K562 (cell line): ENCODE data around the gene E2F2. TPM values are rescaled to one million over a fixed set of nuclear protein-coding genes. Genes with fewer than 3 reads are reported as not detected.

Source experiments
- ARNT ChIP-seq, 2 experiments: fragments of 450-650 bp; IDR thresholded peaks; 2 replicates each; pipeline ENCODE4 v1.6.1; 2016; ENCODE audit warnings: mild to moderate bottlenecking in 1 of 2
- CHD4 ChIP-seq: fragments of 200-600 bp; sonication (generic); IDR thresholded peaks from 3 replicates; pipeline ENCODE4 v1.6.1; 2012; ENCODE audit warnings: low read depth, mild to moderate bottlenecking, mixed read lengths, low read length, inconsistent platforms; ENCODE audit not compliant: insufficient read depth, insufficient replicate concordance, poor library complexity, severe bottlenecking
- ELK3 ChIP-seq: fragments of 450-650 bp; formaldehyde crosslinking; IDR thresholded peaks from 2 replicates; pipeline ENCODE4 v1.4.0; 2020; ENCODE audit warnings: mild to moderate bottlenecking
- FOXO4 ChIP-seq: fragments of 450-650 bp; formaldehyde crosslinking; IDR thresholded peaks from 2 replicates; pipeline ENCODE4 v1.4.0; 2020; ENCODE audit warnings: mild to moderate bottlenecking, moderate library complexity
- FUS ChIP-seq: fragments of 200-400 bp; formaldehyde crosslinking; optimal IDR thresholded peaks from 2 replicates; pipeline ENCODE3; 2017; ENCODE audit warnings: low read depth, low read length
- KLF13 ChIP-seq: fragments of 450-650 bp; IDR thresholded peaks from 2 replicates; pipeline ENCODE4 v1.6.1; 2016; ENCODE audit warnings: missing genetic modification characterization, low read depth, mild to moderate bottlenecking, missing compliant biosample characterization, moderate library complexity, borderline replicate concordance
- LARP7 ChIP-seq: fragments of 450-650 bp; IDR thresholded peaks from 2 replicates; pipeline ENCODE4 v1.6.1; 2016
- NCOR1 ChIP-seq: fragments of 450-650 bp; IDR thresholded peaks from 2 replicates; pipeline ENCODE4 v1.6.1; 2016; ENCODE audit warnings: mild to moderate bottlenecking, moderate library complexity
- NFIC ChIP-seq: fragments of 450-650 bp; IDR thresholded peaks from 2 replicates; pipeline ENCODE4 v1.6.1; 2017; ENCODE audit warnings: mild to moderate bottlenecking, inconsistent platforms
- NR2C2 ChIP-seq, 2 experiments: fragments of 200-800 bp in 1 of 2; sonication (Bioruptor generic) in 1 of 2; sonication (generic) in 1 of 2; formaldehyde crosslinking in 1 of 2; IDR thresholded peaks; 2 replicates each; pipeline versions ENCODE4 v1.6.1 to v1.8.0; 2016 to 2022; ENCODE audit warnings: mild to moderate bottlenecking in 1 of 2, missing compliant biosample characterization in 1 of 2, missing genetic modification characterization in 1 of 2, missing genetic modification reagents in 1 of 2
- PRMT5 ChIP-seq: sonication (generic); formaldehyde crosslinking; IDR thresholded peaks from 2 replicates; pipeline ENCODE4 v1.5.0; 2020; ENCODE audit warnings: missing genetic modification reagents
- SETDB1 ChIP-seq: IDR thresholded peaks from one replicate; pipeline ENCODE4 v1.6.1; 2012; ENCODE audit warnings: low read length, control low read depth, inconsistent platforms
- SRSF7 ChIP-seq: fragments of 200-400 bp; formaldehyde crosslinking; optimal IDR thresholded peaks from 2 replicates; pipeline ENCODE3; 2017; ENCODE audit warnings: mild to moderate bottlenecking, low read depth, low read length
- THAP7 ChIP-seq: fragments of 250-450 bp; sonication (Bioruptor Pico); IDR thresholded peaks from 2 replicates; pipeline ENCODE4 v1.5.0; 2021
- ZBTB7A ChIP-seq: IDR thresholded peaks from 2 replicates; pipeline ENCODE4 v1.6.1; 2011; ENCODE audit warnings: low read depth, mild to moderate bottlenecking, low read length, moderate library complexity, borderline replicate concordance; ENCODE audit not compliant: control insufficient read depth
- ZNF134 ChIP-seq: fragments of 250-450 bp; sonication (Bioruptor Pico); conservative IDR thresholded peaks from 2 replicates; pipeline ENCODE4 v1.4.0; 2020
- ZNF140 ChIP-seq: fragments of 250-450 bp; sonication (Bioruptor Pico); IDR thresholded peaks from 2 replicates; pipeline ENCODE4 v1.8.0; 2021; ENCODE audit warnings: moderate library complexity, mild to moderate bottlenecking, inconsistent platforms
- ZNF212 ChIP-seq: fragments of 450-650 bp; formaldehyde crosslinking; IDR thresholded peaks from 2 replicates; pipeline ENCODE4 v1.4.0; 2020; ENCODE audit warnings: mild to moderate bottlenecking
- ZNF76 ChIP-seq: fragments of 250-450 bp; sonication (Bioruptor Pico); IDR thresholded peaks from 2 replicates; pipeline ENCODE4 v1.4.0; 2020; ENCODE audit warnings: mild to moderate bottlenecking, moderate library complexity, borderline replicate concordance
- ZNF764 ChIP-seq: fragments of 250-450 bp; sonication (Bioruptor Pico); IDR thresholded peaks from 2 replicates; pipeline ENCODE4 v1.4.0; 2020; ENCODE audit warnings: low read depth, mild to moderate bottlenecking, moderate library complexity
- polyA plus RNA-seq, 8 experiments: library from polyadenylated mRNA; depleted of rRNA in 4 of 8; stranded (reverse) in 5 of 8; unstranded in 3 of 8; fragments of >200 nt; fragmentation: Nextera tagmentation in 2 of 8; fragmentation: Illumina TruSeq in 1 of 8; extraction: Ambion mirVana in 2 of 8; extraction: Trizol in 1 of 8; gene quantifications; 2 replicates each; pipeline versions ENCODE4 v1.2.1 to v1.2.3, GENCODE V29; 2011 to 2014; ENCODE audit warnings: inconsistent platforms in 1 of 8, missing spikeins in 1 of 8
- total RNA-seq, 7 experiments: library from RNA; depleted of rRNA in 6 of 7; stranded (reverse); fragments of >200 nt in 6 of 7; fragmentation: Illumina TruSeq in 2 of 7; extraction: Trizol in 2 of 7; gene quantifications; 2 replicates each; pipeline versions ENCODE4 v1.2.1 to v1.2.3, GENCODE V29; 2011 to 2021; ENCODE audit warnings: low replicate concordance in 1 of 7
- TF ChIP-seq, protein P1 (sequence below): fragments of 200-800 bp; sonication (Bioruptor generic); IDR thresholded peaks from 2 replicates; pipeline ENCODE4 v1.6.1; 2017; ENCODE audit warnings: missing genetic modification characterization, missing compliant biosample characterization
- TF ChIP-seq, protein P2 (sequence below): fragments of 250-450 bp; sonication (Bioruptor Pico); IDR thresholded peaks from 2 replicates; pipeline ENCODE4 v1.8.0; 2022; ENCODE audit warnings: moderate library complexity, mild to moderate bottlenecking, inconsistent platforms

Gene E2F2
- total and polyA plus RNA-seq, 9 of the 15 experiments (the other 6 are each of a cell fraction or from before 2014, with no cell fraction given): 3.1 to 25.3 (median 11.4) TPM

DNA sequence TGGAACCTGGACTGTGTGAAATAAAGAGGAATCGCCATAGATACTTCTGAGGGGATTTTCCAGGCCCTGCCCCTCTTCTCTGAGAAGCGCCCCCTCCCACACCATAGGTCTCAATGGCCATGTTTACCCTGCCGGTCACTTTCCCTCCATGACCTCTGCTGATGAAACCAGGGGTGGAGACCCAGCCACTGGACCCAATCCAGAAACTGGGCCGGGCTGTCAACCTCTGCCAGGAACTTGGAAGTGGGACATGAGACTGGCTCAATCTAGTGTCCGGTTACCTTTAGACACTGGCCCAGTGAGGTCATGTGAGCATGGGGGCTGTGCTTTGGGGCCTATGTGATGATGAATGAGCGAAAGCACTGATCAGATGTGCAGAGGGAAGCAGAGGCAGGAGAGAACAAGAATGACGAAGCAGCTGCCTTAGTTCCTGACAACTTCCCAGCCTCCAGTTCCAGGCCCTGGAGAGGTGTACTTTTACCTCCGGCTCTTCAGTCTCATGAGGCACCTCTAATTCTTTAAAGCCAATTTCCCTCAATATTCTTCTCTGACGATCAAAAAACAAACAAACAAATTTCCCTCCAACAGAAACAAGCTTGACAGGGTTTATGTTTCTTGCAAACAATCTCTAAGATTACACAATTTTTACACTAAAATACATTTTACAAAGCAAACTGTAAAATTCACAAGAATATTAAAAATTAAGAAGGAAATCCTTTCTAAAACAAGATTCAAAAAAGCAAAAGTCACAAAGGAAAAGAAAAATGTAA is 52.0 kb downstream of the E2F2 start (continued):
- TF ChIP-seq, protein P1, sequence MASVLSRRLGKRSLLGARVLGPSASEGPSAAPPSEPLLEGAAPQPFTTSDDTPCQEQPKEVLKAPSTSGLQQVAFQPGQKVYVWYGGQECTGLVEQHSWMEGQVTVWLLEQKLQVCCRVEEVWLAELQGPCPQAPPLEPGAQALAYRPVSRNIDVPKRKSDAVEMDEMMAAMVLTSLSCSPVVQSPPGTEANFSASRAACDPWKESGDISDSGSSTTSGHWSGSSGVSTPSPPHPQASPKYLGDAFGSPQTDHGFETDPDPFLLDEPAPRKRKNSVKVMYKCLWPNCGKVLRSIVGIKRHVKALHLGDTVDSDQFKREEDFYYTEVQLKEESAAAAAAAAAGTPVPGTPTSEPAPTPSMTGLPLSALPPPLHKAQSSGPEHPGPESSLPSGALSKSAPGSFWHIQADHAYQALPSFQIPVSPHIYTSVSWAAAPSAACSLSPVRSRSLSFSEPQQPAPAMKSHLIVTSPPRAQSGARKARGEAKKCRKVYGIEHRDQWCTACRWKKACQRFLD (CRISPR knock-in tag): peak; percentile 82; the same call in 1 of the 2 replicates
- no peak for TF ChIP-seq CHD4
- TF ChIP-seq KLF13 (tag): peak; percentile 29; the same call in 1 of the 2 replicates
- TF ChIP-seq FUS: no peak
- no peak for TF ChIP-seq ZNF76 (CRISPR knock-in tag)
- TF ChIP-seq ZNF212 (CRISPR knock-in tag): no peak
- no peak for TF ChIP-seq ZNF140
- TF ChIP-seq ZNF764 (CRISPR knock-in tag): no peak
- no peak for TF ChIP-seq FOXO4 (CRISPR knock-in tag)
- no peak for TF ChIP-seq ELK3 (CRISPR knock-in tag)
- TF ChIP-seq SETDB1: peak; percentile 80
- no peak for TF ChIP-seq ARNT (IDR thresholded peaks at IDR 0.05)
- TF ChIP-seq LARP7: no peak
- TF ChIP-seq NCOR1: no peak
- TF ChIP-seq NR2C2 (CRISPR knock-in tag; IDR thresholded peaks at IDR 0.05): no peak
- peak; percentile 93 for TF ChIP-seq NR2C2 (tag; IDR thresholded peaks at IDR 0.05)
- TF ChIP-seq NFIC: peak; percentile 94
- TF ChIP-seq ZNF134 (CRISPR knock-in tag): 0 out of 2 replicates have a peak, but pooled peaks have one; percentile 5
- TF ChIP-seq SRSF7: no peak
- TF ChIP-seq ZBTB7A: peak; percentile 75; the same call in 1 of the 2 replicates
- TF ChIP-seq PRMT5: no peak
- TF ChIP-seq THAP7 (CRISPR knock-in tag): no peak
- TF ChIP-seq, protein P2, sequence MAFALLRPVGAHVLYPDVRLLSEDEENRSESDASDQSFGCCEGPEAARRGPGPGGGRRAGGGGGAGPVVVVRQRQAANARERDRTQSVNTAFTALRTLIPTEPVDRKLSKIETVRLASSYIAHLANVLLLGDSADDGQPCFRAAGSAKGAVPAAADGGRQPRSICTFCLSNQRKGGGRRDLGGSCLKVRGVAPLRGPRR (CRISPR knock-in tag): 0 out of 2 replicates have a peak, but pooled peaks have one; percentile 11
